GM04503 (cell line): Measurements from ENCODE around the gene SIL1.
"Not testable (repeated sequence)": the region's sequence is repeated elsewhere in the genome, so short reads cannot be mapped to it uniquely, and the experiment has no call there.

Experiments
- DNase-seq: peaks from one replicate; pipeline ENCODE4 v3.0.0-alpha.2; 2012; ENCODE audit warnings: low read depth

SIL1 gene

GRCh38 chr5:139108063-139108824 is 89.9 kb downstream of the SIL1 start:
- DNase-seq, result no peak

- DNase-seq, result no peak
Observed at GRCh38 chr5:139105621-139106071, 92.5 kb downstream of the SIL1 start.

GRCh38 chr5:139104577-139105276 is 93.4 kb downstream of the SIL1 start:
- peak; percentile 88 for DNase-seq

GRCh38 chr5:139103762-139104161 is 94.4 kb downstream of the SIL1 start:
- DNase-seq, result no peak

GRCh38 chr5:139100825-139101224 is 97.3 kb downstream of the SIL1 start:
- DNase-seq, result no peak

- no peak for DNase-seq
Observed at GRCh38 chr5:139094154-139095131, 103.7 kb downstream of the SIL1 start.

GRCh38 chr5:139092741-139093343 is 105.3 kb downstream of the SIL1 start:
- no peak for DNase-seq

- DNase-seq, result no peak
Observed at GRCh38 chr5:139091439-139092156, 106.6 kb downstream of the SIL1 start.

GRCh38 chr5:139090581-139090980 is 107.6 kb downstream of the SIL1 start:
- no peak for DNase-seq

GRCh38 chr5:139088024-139088423 is 110.1 kb downstream of the SIL1 start:
- no peak for DNase-seq

GRCh38 chr5:139082813-139083498 is 115.2 kb downstream of the SIL1 start:
- DNase-seq, result no peak

- no peak for DNase-seq
Observed at GRCh38 chr5:139079991-139080610, 118.1 kb downstream of the SIL1 start.

GRCh38 chr5:139079225-139079990 is 118.8 kb downstream of the SIL1 start:
- no peak for DNase-seq

GRCh38 chr5:139078345-139078744 is 119.8 kb downstream of the SIL1 start:
- DNase-seq, result no peak

GRCh38 chr5:139077899-139078298 is 120.3 kb downstream of the SIL1 start:
- DNase-seq, result no peak

- DNase-seq, result no peak
Observed at GRCh38 chr5:139076111-139076510, 122.1 kb downstream of the SIL1 start.

GRCh38 chr5:139075066-139076050 is 122.8 kb downstream of the SIL1 start:
- DNase-seq, result peak; percentile 29

- DNase-seq, result not testable (repeated sequence)
Observed at GRCh38 chr5:139073956-139074355, 124.2 kb downstream of the SIL1 start.
